Measurements from ENCODE around the gene VPS39.

GRCh38 chr15:42138968-42139386 lies 69.1 kb downstream of the VPS39 start:
- peak; percentile 28 for TF ChIP-seq YY1 (IDR thresholded peaks at IDR 0.05; ENCODE audit: insufficient read depth, insufficient replicate concordance, low read depth, low read length)
- no peak for TF ChIP-seq SMAD1 (CRISPR knock-in tag; IDR thresholded peaks at IDR 0.05; ENCODE audit: borderline replicate concordance, low read depth)
- TF ChIP-seq REST (IDR thresholded peaks at IDR 0.05; ENCODE audit: borderline replicate concordance in 1 of 2, low read depth in 1 of 2, low read length in 2 of 2): no peak
- TF ChIP-seq MYC (CRISPR knock-in tag; IDR thresholded peaks at IDR 0.05; ENCODE audit: borderline replicate concordance): no peak; the same call in 1 of the 2 replicates
- no peak for TF ChIP-seq TAF1 (CRISPR knock-in tag; IDR thresholded peaks at IDR 0.05)
- TF ChIP-seq BRF2 (CRISPR knock-in tag; IDR thresholded peaks at IDR 0.05): no peak
- peak; percentile 35 for TF ChIP-seq TBL1XR1 (IDR thresholded peaks at IDR 0.05; ENCODE audit: borderline replicate concordance, low read length, partially characterized antibody)
- no peak for TF ChIP-seq ATF3 (CRISPR knock-in tag; IDR thresholded peaks at IDR 0.05)

Measured in HepG2 (cell line).